HG02852 (cell line): Measurements from ENCODE around the gene GTPBP6.
"Not testable (repeated sequence)": the region's sequence is repeated elsewhere in the genome, so short reads cannot be mapped to it uniquely, and the experiment has no call there.

ENCODE experiments used
- ATAC-seq: cut with Tn5 transposase; IDR thresholded peaks from one replicate; pipeline ENCODE4 v1.9.1; 2021; ENCODE audit warnings: mild to moderate bottlenecking, moderate library complexity; ENCODE audit not compliant: unreplicated experiment

Gene GTPBP6

DNA sequence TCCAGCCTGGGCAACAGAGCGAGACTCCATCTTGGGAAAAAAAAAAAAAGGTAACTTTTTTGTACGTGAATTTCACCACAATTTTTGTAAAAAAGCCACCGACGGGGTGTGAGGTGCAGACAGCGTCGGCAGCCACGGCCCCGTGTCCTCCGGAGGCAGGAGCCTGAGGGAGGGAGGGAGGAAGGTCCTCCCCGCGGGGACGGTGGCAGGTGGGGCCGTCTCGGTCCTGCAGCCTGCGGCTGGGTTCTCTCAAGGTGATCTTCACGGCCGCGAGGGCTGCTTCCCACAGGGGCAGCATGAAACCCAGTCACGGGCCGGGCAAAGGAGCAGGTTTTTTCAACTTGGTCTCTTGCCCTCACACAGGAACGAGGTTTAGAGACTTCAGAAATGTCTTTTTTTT is 23.5 kb downstream of the GTPBP6 start:
- no peak for ATAC-seq

DNA sequence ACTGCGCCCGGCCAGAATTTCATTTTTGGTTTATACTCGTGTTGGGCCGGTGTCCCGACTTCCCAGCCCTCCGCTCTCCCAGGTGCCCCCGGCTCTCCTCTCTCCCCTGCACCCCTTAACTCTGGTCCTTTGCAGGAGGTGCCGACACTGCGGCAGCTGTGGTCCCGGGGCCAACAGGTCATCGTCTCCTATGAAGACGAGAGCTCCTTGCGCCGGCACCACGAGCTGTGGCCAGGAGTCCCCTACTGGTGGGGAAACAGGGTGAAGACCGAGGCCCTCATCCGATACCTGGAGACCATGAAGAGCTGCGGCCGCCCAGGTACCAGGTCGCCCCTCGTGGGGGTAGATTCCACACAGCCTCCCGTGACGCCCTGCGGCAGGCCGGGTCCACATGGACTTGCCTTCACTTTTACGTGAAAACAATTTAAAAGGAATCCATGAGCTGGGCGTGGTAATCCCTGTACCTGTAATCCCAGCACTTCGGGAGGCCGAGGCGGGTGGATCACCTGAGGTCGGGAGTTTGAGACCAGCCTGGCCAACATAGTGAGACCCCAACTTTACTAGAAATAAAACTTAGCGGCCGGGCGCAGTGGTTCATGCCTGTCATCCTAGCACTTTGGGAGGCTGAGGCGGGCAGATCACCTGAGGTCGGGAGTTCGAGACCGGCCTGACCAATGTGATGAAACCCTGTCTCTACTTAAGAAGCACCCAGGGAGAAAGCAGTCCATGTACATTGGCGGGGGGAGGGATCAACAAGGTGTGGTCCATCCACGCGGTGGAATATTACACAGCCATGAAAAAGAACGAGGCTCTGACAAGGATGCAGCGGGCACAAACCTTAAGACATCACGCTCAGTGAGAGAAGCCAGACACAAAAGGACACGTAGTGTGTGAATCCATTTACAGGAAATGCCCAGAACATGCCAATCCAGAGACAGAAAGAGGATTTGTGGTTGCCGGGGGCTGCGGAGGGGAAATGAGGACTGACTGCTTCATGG is 25.4 kb downstream of the GTPBP6 start:
- ATAC-seq: no peak

DNA sequence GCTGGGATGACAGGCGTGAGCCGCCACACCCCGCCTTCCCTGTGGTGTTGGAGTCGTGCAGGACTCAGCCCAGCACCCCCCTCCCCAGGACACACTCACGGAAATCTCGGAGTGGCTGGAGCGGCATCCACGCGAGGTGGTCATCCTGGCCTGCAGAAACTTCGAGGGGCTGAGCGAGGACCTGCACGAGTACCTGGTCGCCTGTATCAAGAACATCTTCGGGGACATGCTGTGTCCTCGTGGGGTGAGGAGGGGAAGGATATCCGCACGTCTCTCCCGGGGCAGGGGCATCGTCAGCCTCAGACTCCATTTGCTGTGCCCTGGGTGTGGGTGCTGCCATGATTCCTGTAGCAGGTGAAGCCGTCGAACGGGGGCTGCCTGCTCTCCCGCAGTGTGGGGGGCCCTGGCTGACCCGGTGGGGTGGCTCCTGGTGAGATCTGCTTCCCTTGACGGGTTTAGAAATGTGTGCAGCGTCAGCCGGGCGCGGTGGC is 27.1 kb downstream of the GTPBP6 start:
- ATAC-seq: no peak

DNA sequence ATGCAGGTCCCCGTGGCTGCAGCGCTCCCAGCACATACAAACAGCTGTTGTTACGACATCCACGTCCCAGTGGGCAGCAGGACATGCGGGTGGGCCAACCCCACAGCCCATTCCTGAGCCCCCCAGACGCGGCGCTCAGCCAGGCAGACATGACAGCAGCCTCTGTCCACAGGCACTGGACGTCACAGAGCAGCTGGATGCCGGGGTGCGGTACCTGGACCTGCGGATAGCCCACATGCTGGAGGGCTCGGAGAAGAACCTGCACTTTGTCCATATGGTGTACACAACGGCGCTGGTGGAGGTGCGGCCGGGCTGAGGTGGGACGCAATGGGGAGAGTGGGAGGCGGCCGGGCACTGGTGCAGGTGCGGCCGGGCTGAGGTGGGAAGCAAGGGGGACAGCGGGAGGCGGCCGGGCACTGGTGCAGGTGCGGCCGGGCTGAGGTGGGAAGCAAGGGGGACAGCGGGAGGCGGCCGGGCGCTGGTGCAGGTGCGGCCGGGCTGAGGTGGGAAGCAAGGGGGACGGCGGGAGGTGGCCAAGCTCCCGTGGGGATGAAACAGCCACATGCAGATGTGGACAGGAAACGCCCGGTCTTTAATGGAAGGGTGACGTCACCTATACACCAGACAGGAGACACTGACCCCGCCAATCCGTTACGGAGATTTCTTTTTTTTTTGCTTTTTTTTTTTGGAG is 28.0 kb downstream of the GTPBP6 start:
- ATAC-seq: no peak

DNA sequence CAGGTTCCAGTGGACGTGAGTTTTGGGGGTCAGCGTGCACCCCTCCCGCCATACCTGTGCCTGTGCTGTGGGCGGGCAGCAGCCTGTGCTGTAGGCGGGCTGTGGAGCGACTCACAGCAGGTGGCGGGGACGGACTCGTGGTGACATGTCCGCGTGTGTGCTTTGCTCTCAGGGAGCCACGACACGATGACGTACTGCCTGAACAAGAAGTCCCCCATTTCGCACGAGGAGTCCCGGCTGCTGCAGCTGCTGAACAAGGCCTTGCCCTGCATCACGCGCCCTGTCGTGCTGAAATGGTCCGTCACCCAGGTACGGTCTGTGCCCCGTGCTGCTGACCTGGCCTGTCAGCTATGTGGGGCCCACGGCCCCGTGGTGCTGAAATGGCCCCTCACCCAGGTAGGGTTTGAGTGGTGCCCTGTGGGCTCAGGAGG is 30.0 kb downstream of the GTPBP6 start:
- no peak for ATAC-seq

DNA sequence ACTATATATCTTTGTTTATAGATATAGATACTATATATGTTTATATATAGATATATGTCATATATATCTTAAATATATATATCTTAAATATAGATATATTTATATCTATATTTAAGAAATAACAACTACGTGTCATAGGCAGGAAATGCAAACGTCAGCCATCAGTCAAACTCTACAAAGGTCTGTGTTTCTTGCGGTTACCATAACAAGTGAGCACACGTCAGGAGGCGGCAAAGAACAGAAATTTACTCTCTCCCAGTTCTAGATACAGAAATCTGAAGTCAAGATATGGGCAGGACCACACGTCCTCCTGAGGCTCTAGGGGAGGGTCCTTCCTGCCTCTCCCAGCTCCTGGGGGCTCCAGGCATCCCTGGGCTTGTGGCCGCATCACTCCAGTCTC is 30.9 kb downstream of the GTPBP6 start:
- no peak for ATAC-seq

DNA sequence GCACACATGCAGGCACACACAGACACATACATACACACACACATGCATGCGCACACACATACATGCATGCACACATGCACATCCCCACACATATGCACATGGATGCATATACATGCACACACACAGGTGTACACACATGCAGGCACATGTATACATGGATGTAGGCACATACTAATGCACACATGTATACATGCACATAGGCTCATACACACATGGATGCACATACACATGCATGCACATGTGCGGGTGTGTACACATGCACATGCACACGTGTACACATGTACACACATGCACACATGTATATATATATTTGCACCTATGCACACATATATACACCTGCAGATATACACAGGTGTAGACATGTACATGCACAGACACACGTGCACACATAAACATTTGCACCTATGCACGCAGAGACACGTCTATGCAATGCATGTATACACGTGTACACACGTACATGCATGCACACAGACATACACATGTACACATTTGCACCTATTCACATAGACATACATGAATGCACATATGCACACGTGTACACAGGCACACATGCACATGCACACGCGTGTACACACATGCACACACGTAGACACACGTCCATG is 33.4 kb downstream of the GTPBP6 start:
- no peak for ATAC-seq

DNA sequence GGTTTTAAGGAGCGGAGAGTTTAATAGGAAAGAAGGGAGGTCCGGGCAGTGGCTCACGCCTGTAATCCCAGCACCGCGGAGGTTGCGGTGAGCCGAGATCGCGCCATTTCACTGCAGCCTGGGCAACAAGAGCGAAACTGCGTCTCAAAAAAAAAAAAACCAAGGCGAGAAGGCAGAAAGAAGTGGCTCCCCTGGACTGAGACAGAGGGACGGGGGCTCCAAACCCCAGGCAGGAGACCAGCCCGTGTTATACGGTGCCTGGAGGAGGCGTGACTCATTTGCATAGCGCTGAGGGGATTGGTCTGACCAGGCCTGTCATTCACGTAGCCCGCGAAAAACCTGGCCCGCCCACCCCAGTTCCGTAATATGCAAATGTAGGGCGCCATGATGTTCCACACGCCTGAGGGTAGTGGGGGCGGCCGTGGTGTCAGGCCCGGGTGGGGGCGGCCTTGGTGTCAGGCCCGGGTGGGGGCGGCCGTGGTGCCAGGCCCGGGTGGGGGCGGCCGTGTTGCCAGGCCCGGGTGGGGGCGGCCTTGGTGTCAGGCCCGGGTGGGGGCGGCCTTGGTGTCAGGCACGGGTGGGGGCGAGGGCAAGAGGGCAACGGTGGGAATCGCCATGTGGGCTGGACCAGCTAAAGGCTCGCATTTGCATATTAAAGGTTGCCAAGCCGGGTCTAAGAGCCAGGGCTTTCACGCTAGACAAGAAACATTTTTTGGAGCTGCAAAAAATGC is 35.3 kb downstream of the GTPBP6 start:
- ATAC-seq: peak; percentile 99

DNA sequence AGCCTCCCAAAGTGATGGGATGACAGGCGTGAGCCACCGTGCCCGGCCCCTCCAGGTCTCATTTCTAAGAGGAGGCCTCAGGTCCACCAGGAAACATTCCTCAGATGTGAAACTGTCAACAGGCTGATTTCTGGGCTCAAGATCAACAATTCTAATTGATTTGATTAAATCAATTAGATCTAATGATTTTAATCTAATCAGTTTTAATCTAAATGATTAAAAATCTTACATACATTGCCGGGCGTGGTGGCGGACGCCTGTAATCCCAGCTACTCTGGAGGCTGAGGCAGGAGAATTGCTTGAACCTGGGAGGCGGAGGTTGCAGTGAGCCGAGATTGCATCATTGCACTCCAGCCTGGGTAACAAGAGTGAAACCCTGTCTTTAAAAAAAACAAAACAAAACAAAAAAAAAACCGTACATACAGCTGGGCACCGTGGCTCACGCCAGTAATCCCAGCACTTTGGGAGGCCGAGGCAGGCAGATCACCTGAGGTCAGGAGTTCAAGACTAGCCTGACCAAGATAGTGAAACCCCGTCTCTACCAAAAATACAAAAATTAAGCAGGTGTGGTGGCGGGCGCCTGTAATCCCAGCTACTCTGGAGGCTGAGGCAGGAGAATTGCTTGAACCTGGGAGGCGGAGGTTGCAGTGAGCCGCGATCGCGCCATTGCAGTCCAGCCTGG is 36.5 kb downstream of the GTPBP6 start:
- not testable (repeated sequence) for ATAC-seq

DNA sequence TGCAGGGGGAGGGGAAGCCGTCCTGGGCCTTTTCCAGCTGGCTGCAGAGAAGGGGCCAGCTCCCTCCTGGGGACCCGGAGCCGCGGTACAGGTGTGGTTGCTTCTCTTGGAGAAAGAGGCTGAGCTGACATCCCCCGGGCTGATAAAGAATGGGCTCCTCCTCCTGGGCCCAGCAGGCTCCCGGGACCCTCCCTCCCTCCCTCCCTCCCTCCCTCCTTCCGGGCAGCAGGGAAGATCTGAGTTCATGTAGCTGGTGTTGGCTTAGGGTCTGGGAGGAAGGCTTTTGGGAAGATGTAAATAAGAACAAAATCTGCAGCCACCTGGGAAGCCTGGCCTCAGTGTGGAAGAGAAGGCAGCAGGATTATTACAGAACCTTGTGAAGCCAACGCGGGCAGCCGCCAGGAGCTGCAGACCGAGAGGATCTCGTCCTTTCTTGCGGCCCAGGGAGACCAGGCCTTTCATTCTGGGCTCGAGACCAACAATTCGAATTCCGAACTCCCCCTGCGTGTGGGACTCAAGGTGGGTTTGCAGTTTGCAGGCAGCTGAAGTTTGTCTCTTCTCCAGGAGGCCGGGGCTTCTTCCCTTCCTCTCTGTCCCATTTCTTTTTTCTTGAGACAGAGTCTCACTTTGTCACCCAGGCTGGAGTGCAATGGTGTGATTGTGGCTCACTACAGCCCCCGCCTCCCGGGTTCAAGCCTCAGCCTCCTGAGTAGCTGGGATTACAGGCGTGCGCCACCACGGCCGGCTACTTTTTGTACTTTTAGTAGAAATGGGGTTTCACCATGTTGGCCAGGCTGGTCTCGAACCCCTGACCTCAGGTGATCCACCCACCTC is 37.2 kb downstream of the GTPBP6 start, which contains the start of gene PLCXD1:
Gene PLCXD1, plus strand, starts transcription at position 216 of the 834 bp plus-strand sequence. CDS start 2,807 bp downstream, outside the sequence.
- no peak for ATAC-seq

DNA sequence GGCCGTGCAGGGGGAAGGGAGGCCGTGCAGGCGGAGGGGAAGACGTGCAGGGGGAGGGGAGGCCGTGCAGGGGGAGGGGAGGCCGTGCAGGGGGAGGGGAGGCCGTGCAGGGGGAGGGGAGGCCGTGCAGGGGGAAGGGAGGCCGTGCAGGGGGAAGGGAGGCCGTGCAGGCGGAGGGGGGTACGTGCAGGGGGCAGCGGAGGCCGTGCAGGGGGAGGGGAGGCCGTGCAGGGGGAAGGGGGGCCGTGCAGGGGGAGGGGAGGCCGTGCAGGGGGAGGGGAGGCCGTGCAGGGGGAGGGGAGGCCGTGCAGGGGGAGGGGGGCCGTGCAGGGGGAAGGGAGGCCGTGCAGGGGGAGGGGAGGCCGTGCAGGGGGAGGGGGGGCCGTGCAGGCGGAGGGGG is 37.9 kb downstream of the GTPBP6 start:
- ATAC-seq: not testable (repeated sequence)

DNA sequence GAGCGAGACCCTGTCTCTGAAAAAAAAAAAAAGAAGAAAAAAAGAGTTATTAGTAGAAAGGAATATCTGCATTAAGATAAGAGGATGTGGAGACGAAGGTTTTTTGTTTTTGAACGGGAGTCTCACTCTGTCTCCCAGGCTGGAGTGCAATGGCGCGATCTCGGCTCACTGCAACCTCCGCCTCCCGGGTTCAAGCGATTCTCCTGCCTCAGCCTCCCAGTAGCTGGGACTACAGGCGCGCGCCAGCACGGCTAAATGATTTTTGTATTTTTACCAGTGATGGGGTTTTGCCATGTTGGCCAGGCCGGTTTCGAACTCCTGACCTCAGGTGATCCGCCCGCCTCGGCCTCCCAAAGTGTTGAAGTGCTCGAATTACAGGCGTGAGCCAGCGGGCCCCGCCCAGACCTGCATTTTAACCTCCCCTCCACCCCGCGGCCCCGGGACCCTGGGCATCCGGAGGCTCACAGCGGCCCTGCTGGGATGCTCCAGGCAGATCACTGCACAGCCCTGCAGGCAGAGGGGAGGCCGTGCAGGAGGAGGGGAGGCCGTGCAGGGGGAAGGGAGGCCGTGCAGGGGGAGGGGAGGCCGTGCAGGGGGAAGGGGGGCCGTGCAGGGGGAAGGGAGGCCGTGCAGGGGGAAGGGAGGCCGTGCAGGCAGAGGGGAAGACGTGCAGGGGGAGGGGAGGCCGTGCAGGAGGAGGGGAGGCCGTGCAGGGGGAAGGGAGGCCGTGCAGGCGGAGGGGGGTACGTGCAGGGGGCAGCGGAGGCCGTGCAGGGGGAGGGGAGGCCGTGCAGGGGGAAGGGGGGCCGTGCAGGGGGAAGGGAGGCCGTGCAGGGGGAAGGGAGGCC is 38.6 kb downstream of the GTPBP6 start:
- ATAC-seq: not testable (repeated sequence)

DNA sequence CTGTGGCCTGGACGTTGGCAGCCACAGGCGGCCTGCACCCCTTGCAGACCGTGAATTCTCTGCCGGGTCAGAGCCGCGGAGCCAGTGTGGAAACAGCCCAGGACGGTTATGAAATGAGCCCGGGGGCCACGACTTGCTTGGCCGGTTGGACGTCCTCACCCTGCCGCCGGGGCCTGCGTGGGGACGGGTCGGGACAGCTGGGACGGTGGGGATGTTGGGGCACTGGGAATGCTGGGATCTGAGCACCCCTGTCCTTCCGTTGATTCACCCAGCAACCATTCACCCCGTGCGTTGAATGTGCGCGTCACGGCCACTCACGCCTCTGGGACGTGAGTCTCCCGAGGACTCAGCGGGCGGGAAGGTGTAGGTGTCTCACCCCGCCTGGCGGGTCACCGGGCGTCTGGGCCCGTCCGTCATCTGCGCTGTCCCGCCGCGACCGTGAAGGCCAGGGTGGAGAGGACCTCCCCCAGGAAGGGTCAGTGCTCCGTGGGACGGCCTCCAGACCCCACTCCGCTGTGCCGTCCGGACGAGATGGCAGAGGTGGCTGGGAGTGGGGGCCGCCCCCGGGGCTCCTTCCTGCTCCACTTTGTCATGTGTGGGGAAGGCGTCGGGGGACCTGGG is 41.9 kb downstream of the GTPBP6 start:
- peak; percentile 34 for ATAC-seq

DNA sequence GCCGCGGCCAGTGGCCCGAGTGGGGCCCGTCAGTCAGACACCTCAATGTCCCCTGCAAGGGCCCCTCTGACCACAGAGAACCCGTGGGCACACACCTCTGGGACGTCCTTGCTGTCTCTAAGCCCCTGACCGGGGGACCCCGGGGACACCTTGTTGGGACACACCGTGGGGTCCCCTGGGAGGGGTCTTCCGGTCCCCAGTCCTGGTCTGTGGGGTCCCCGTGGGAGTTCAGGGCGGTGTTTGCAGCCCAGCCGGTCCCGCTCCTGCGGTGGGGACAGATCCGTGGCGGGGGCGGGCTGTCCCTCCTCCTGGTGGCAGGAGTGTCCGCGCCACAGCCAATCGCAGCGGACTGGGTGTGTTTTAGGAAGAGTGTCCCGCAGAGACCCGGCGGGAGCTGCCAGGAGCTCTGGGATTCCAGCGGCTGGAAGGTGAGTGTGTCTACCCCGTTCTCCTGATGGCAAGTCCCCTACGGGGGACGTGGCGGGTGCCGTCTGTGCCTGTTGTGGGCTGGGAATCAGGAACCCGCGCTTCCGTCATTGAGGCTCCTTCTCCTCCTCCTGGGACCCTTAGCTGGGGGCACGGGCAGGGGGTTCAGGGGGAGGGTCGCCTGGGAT is 42.5 kb downstream of the GTPBP6 start:
- peak; percentile 90 for ATAC-seq

DNA sequence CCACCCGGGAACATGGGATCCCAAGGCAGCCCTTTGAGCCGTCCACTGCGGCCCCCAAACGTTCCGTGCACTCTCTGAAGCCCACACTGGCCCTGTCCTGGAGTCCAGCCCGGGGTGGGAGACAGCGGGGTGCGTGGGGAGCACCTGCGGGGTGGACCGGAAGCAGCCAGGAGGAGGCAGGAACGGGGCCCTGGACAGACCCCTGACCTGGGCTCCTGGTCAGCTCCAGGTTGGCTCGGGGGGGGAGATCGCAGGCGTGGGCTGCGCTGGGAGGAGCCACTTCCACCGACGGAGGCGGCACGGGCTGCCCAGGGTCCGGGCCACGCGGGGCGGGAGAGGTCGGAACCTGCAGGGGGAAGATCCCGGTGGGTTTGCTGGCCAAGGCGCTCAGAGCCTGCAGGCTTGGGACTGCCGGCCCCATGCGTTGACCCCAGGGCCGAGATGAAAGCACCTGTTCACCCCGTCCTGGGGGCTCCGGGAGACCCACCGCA is 43.1 kb downstream of the GTPBP6 start:
- ATAC-seq: peak; percentile 31

DNA sequence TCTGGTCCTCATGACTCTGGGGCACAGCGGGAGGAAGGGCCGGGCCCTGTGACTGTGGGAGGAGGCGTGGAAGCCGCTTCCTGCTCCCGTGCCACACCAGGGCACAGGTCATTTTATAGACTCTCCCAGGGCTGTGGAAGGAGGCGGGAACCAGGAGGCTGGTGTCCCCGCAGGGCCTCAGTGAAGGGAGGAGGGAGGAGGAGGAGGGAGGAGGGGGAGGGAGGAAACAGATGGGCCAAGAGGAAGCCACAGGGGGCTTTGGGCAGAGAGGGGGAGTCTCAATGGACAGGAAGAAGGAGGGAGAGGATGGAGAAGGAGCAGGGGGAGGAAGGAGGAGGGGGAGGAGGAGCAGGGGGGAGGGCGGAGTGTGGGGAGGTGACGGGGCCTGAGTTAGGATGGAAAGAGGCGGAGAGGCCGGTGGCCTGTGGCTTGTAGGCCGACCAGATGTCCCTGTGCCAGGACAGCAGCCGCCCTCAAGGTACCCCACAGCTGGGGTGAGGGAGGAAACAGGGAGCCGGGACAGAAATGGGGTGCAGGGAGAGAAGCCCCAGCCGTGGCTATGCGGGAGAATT is 43.6 kb downstream of the GTPBP6 start:
- no peak for ATAC-seq

DNA sequence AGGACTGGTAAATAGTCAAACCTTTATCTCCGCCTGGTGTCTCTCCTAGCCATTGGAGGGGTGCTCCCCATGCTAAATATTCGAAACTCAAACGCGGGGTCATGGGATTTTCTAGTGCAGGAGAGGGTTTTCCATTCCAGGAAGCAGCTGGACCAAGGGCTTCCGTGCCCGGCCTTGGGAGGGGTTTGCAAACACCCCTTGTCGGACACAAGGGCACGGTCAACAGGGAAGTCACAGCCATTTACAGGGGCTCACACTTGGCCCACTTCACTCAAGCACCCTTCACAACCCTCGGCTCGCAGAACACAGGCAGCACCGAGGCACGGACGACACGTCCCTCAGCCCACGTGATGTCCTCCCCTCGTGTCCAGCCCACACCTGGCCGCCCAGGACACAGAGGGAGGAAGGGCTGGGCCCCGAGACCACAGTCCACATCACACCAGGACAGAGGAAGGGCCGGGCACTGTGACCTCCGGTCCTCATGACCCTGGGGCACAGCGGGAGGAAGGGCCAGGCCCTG is 47.7 kb downstream of the GTPBP6 start:
- no peak for ATAC-seq
